ENCODE measurements around the gene TOMM22.

DNA sequence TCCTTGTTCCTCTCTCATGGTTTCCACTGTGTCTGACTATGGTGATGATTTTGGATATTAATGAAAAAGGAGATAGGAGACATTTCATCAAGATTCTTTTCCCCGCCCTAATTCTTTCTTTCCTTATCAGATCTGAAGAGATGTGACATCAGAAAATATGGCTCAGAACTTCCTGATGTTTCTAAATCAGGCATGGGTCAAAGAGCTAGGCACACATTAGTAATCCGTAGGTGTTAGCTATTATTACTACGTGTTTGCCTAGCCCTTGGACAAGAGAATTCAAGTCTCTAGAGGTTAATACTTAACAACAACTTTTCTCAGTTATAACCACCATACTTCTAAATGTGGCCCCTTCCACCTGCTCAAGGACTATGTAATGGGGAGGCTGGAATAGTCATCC lies 13.2 kb downstream of the TOMM22 start:
- TF ChIP-seq, protein P1, sequence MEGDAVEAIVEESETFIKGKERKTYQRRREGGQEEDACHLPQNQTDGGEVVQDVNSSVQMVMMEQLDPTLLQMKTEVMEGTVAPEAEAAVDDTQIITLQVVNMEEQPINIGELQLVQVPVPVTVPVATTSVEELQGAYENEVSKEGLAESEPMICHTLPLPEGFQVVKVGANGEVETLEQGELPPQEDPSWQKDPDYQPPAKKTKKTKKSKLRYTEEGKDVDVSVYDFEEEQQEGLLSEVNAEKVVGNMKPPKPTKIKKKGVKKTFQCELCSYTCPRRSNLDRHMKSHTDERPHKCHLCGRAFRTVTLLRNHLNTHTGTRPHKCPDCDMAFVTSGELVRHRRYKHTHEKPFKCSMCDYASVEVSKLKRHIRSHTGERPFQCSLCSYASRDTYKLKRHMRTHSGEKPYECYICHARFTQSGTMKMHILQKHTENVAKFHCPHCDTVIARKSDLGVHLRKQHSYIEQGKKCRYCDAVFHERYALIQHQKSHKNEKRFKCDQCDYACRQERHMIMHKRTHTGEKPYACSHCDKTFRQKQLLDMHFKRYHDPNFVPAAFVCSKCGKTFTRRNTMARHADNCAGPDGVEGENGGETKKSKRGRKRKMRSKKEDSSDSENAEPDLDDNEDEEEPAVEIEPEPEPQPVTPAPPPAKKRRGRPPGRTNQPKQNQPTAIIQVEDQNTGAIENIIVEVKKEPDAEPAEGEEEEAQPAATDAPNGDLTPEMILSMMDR (conservative IDR thresholded peaks at IDR 0.05; ENCODE audit: low read length) = no peak
- no peak for TF ChIP-seq EZH2phosphoT487 (IDR thresholded peaks at IDR 0.05; ENCODE audit: borderline replicate concordance, low read depth, low read length)
